HG03354 (cell line): ENCODE data around the gene COLEC12.
"Not testable (repeated sequence)": the region's sequence is repeated elsewhere in the genome, so short reads cannot be mapped to it uniquely, and the experiment has no call there.

Source experiments
- ATAC-seq: cut with Tn5 transposase; IDR thresholded peaks from one replicate; pipeline ENCODE4 v1.9.1; 2021; ENCODE audit warnings: mild to moderate bottlenecking; ENCODE audit not compliant: unreplicated experiment, poor library complexity, severe bottlenecking

The COLEC12 gene

GRCh38 chr18:306608-307255 is 193.8 kb downstream of the COLEC12 start:
- no peak for ATAC-seq

GRCh38 chr18:305003-305501 is 195.4 kb downstream of the COLEC12 start:
- ATAC-seq = no peak

GRCh38 chr18:303607-304006 is 196.9 kb downstream of the COLEC12 start:
- ATAC-seq = no peak

GRCh38 chr18:303011-303410 is 197.5 kb downstream of the COLEC12 start:
- ATAC-seq = no peak

- no peak for ATAC-seq
Measured at GRCh38 chr18:302097-302496, 198.4 kb downstream of the COLEC12 start.

- no peak for ATAC-seq
Measured at GRCh38 chr18:297936-298335, 202.6 kb downstream of the COLEC12 start.

- ATAC-seq = no peak
Measured at GRCh38 chr18:295756-296490, 204.6 kb downstream of the COLEC12 start.

- no peak for ATAC-seq
Measured at GRCh38 chr18:294566-294965, 205.9 kb downstream of the COLEC12 start.

- no peak for ATAC-seq
Measured at GRCh38 chr18:293536-293935, 207.0 kb downstream of the COLEC12 start.

- no peak for ATAC-seq
Measured at GRCh38 chr18:292271-292670, 208.2 kb downstream of the COLEC12 start.

GRCh38 chr18:289970-290369 is 210.5 kb downstream of the COLEC12 start:
- not testable (repeated sequence) for ATAC-seq

- no peak for ATAC-seq
Measured at GRCh38 chr18:289026-289425, 211.5 kb downstream of the COLEC12 start.

GRCh38 chr18:286515-287310 is 213.8 kb downstream of the COLEC12 start:
- no peak for ATAC-seq

- ATAC-seq = no peak
Measured at GRCh38 chr18:285817-286216, 214.7 kb downstream of the COLEC12 start.

- ATAC-seq = no peak
Measured at GRCh38 chr18:275486-275885, 225.0 kb downstream of the COLEC12 start.

GRCh38 chr18:274313-274712 is 226.2 kb downstream of the COLEC12 start:
- no peak for ATAC-seq

GRCh38 chr18:273525-273924 is 227.0 kb downstream of the COLEC12 start:
- ATAC-seq = no peak

GRCh38 chr18:272650-273049 is 227.9 kb downstream of the COLEC12 start:
- ATAC-seq = no peak

- ATAC-seq = no peak
Measured at GRCh38 chr18:269480-270095, 230.9 kb downstream of the COLEC12 start.
